GM18951 (cell line): ENCODE data around the gene LRP1B.
"Not testable (repeated sequence)": the region's sequence is repeated elsewhere in the genome, so short reads cannot be mapped to it uniquely, and the experiment has no call there.

Experiments used
- POLR2A ChIP-seq: IDR thresholded peaks from 4 replicates; pipeline ENCODE4 v1.6.1; 2011; ENCODE audit warnings: mild to moderate bottlenecking; ENCODE audit not compliant: insufficient read length, insufficient read depth; ENCODE audit errors: extremely low read depth
- in situ Hi-C: fragments of 300-500 bp; cut with MboI; formaldehyde crosslinking; loops from one replicate; pipeline ENCODE4 v1.12.0; 2022; ENCODE audit warnings: low sequenced_read_pairs, mixed read lengths, inconsistent platforms; ENCODE audit not compliant: unreplicated experiment

The LRP1B gene

DNA sequence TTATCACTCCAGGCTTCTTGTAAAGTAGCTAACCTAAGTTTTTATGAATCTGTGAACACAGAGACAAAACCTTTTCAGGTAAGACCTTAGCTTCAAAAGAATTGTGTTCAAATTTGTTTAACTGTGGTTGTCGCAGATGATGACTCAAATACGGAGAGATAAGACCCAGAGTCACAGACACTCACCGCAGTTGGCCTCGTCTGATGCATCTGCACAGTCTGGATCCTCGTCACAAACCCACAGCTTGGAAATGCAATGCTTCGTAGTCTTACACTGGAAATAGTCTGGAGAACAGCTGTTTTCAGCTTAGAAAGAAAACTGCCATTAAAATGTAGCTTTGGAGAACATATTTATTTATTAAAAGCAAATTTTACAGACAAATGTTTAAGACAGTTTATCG lies 1688.5 kb downstream of the LRP1B start:
- in situ Hi-C loops: no loop called here
- TF ChIP-seq POLR2A: no peak

- in situ Hi-C loops: no loop called here
- TF ChIP-seq POLR2A: no peak
Observed at GRCh38 chr2:140440815-140441214, 1690.0 kb downstream of the LRP1B start.

DNA sequence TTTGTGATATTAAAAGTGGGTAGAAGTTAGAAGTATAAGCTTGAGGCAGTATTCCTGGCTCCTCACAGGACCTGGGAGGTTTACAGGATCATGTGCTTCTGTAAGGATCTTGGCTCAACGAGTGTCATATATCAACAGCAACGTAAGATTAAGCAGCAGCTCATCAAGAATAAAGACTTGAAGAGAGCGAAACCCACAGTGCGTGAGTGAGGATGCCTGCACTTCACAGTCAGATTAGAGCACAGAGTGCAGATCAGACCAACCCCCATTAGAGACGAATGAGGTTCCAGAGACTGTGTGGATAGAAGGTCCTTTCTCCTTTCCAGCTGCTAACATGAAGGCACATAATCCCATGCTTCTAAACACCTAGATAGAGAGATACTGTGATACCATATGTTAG lies 1693.9 kb downstream of the LRP1B start:
- in situ Hi-C loops: no loop called here
- no peak for TF ChIP-seq POLR2A

GRCh38 chr2:140427033-140427432 lies 1703.8 kb downstream of the LRP1B start:
- in situ Hi-C loops: not testable (repeated sequence)

GRCh38 chr2:140424471-140424870 lies 1706.3 kb downstream of the LRP1B start:
- in situ Hi-C loops: no loop called here
- no peak for TF ChIP-seq POLR2A

DNA sequence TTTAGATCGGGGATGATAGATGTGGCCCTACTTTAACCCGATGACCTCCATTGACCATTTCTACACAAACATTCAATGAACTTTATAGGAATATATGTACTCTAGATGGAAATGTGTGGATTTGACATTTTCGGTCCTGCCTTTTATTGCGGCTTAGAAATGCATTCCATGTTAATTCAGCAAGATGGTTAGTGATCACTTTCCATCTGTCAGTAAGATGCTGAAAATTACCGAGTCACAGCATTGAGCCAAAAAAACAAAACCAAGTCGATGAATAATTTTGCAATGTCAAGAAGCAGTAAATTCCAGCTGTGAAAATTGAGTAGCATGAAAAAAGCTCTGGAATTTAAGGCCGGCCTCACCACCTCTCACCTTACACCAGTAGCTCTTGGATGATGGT lies 1708.1 kb downstream of the LRP1B start:
- in situ Hi-C loops: no loop called here
- no peak for TF ChIP-seq POLR2A

DNA sequence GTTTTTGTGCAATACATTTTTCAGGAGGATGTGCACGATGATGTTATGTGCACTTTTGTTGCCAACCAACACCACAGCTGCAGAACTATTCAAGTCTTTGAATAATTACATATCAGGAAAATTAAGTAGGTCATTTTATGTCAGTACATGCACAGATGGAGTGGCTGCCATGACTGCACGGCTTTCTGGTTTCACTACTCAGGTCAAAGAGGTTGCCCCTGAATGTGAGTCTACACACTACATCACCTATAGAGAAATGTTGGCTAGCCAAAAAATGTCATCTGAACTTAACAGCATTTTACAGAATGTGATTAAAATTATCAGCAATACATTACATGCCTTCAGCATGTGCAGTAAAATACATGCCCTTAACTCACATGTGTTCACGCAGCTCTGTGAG lies 1713.3 kb downstream of the LRP1B start:
- in situ Hi-C loops: no loop called here
- no peak for TF ChIP-seq POLR2A

GRCh38 chr2:140416577-140416976 lies 1714.2 kb downstream of the LRP1B start:
- no peak for TF ChIP-seq POLR2A
- in situ Hi-C loops: no loop called here

DNA sequence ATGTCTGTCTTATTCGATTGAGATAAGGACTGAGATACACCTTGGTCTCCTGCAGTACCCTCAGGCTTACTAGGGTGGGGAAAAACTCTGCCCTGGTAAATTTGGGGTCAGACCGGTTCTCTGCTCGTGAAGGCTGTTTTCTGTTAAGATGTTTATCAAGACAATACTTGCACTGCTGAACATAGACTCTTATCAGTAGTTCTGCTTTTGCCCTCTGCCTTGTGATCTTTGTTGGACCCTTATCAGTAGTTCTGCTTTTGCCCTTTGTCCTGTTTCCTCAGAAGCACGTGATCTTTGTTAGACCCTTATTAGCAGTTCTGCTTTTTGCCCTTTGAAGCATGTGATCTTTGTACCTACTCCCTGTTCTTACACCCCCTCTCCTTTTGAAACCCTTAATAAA lies 1715.8 kb downstream of the LRP1B start:
- in situ Hi-C loops: not testable (repeated sequence)

GRCh38 chr2:140410695-140411094 lies 1720.1 kb downstream of the LRP1B start:
- in situ Hi-C loops: no loop called here
- no peak for TF ChIP-seq POLR2A

DNA sequence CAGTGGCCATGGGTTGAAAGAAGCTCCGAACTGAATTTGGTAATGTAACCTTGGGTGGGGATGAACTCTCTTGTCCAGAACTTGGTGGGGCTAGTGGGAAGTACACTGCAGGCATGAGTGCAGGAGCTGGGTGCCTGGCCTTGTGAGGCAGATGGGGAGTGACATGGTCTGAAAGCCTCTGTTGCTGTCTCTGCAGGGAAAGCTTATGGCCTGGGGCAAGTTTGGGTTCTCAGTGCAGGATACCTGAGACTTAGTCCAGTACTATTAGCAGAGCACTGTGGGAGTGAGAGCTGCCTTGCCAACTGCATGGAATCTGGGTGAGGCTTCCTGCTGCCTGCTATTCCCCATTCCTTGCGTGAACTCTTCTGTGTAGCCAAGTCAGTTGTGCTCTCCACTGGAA lies 1729.8 kb downstream of the LRP1B start:
- no peak for TF ChIP-seq POLR2A
- in situ Hi-C loops: no loop called here

- in situ Hi-C loops: no loop called here
- no peak for TF ChIP-seq POLR2A
Observed at GRCh38 chr2:140392824-140393223, 1738.0 kb downstream of the LRP1B start.

- in situ Hi-C loops: no loop called here
- TF ChIP-seq POLR2A: no peak
Observed at GRCh38 chr2:140384946-140385345, 1745.9 kb downstream of the LRP1B start.

GRCh38 chr2:140383781-140384180 lies 1747.0 kb downstream of the LRP1B start:
- in situ Hi-C loops: no loop called here
- no peak for TF ChIP-seq POLR2A

DNA sequence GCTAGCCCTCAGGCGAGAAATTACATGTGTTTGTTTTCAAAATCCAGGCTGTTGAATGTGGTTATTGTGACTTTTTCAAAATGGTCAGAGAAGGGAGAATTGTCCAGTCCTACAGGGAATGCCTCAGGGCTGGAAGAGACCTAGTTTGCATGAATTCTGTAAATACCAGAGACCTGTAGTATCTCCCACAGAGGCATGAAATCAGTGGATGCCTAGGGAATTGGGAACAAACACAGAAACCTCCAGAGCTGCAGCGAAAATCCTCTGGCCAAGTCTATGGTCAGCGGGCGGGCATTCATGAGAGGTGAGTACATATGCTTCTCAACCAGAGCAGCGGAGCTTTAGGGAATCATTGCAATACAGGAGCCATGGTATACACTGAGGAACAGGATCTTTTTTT lies 1754.1 kb downstream of the LRP1B start:
- in situ Hi-C loops: no loop called here

DNA sequence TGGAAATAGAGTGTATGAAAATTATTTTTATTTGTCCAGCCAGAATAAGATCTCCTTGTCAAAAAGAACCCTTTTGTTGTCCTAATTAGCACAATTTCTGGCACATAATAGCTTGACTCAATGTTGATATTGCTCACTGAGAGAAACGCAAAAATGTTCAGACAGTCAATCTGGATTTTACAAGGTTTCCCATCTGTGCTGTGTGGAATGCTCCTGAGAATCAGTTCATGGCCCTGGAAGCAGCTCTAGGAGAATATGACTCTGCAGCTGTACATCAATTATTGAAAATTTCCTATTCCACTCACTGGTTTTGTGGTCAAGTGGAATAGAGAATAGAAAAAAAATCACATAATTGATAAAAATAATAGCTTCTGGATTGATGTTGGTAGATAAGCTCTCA lies 1767.7 kb downstream of the LRP1B start:
- in situ Hi-C loops: no loop called here
- no peak for TF ChIP-seq POLR2A

More for the DNA sequence above, 1754.1 kb downstream of the LRP1B start:
- no peak for TF ChIP-seq POLR2A

DNA sequence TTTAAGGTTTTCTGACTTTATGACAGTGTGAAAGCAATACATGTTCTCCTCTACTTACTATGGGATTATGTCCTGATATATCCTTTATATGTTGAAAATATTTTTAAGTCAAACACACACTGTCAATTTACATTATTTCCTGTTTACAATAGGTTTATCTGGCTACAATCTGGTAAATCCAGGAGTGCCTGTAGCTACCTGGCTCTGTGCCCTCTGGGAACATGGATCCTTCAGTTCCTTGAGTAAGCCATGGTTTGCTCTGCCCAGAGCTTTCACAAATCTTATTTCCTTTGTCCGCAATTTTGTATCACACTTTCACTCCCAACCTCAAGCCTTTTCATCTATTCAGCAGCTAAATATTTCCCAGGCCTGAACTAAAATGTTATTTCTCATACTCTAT lies 1768.5 kb downstream of the LRP1B start:
- in situ Hi-C loops: no loop called here
- no peak for TF ChIP-seq POLR2A
